ENCODE measurements around the gene DCBLD2. TPM values are rescaled to one million over a fixed set of nuclear protein-coding genes. Genes with fewer than 3 reads are reported as not detected.

The DCBLD2 gene
- total RNA-seq, 1 donor from 2014 or later = 553 TPM

- Histone ChIP-seq H3K27me3 (ENCODE audit: control insufficient read depth, insufficient read depth, low read length) (no peaks in the 10 kb centered on the region), H3K4me3 (ENCODE audit: low read depth, low read length) (no peak overlapping the region), H3K36me3 (ENCODE audit: control insufficient read depth, insufficient read depth, low read length) (peaks cover 2% of the 10 kb centered on the region)
- TF ChIP-seq CTCF (IDR thresholded peaks at IDR 0.05; ENCODE audit: insufficient read depth, low read length, poor library complexity, severe bottlenecking) = no peak
- DNase-seq (ENCODE audit: low read depth) = no peak
Observed at GRCh38 chr3:98791341-98792325, 109.9 kb downstream of the DCBLD2 start.

- H3K36me3 ChIP-seq (ENCODE audit: control insufficient read depth, insufficient read depth, low read length) = no peaks in the 10 kb centered on the region
- H3K27me3 ChIP-seq (ENCODE audit: control insufficient read depth, insufficient read depth, low read length) = no peaks in the 10 kb centered on the region
- no peak for DNase-seq (ENCODE audit: low read depth)
- H3K4me3 ChIP-seq (ENCODE audit: low read depth, low read length) = no peak overlapping the region
- no peak for TF ChIP-seq CTCF (IDR thresholded peaks at IDR 0.05; ENCODE audit: insufficient read depth, low read length, poor library complexity, severe bottlenecking)
Observed at GRCh38 chr3:98788651-98789050, 112.8 kb downstream of the DCBLD2 start.

GRCh38 chr3:98787181-98787580, 114.3 kb downstream of the DCBLD2 start:
- Histone ChIP-seq H3K36me3 (ENCODE audit: control insufficient read depth, insufficient read depth, low read length) (no peaks in the 10 kb centered on the region), H3K4me3 (ENCODE audit: low read depth, low read length) (no peak overlapping the region), H3K27me3 (ENCODE audit: control insufficient read depth, insufficient read depth, low read length) (no peaks in the 10 kb centered on the region)
- no peak for DNase-seq (ENCODE audit: low read depth)
- TF ChIP-seq CTCF (IDR thresholded peaks at IDR 0.05; ENCODE audit: insufficient read depth, low read length, poor library complexity, severe bottlenecking) = no peak

GRCh38 chr3:98786364-98787006, 115.0 kb downstream of the DCBLD2 start:
- DNase-seq (ENCODE audit: low read depth) = no peak
- TF ChIP-seq CTCF (IDR thresholded peaks at IDR 0.05; ENCODE audit: insufficient read depth, low read length, poor library complexity, severe bottlenecking) = no peak
- Histone ChIP-seq H3K36me3 (ENCODE audit: control insufficient read depth, insufficient read depth, low read length) (no peaks in the 10 kb centered on the region), H3K4me3 (ENCODE audit: low read depth, low read length) (no peak overlapping the region), H3K27me3 (ENCODE audit: control insufficient read depth, insufficient read depth, low read length) (no peaks in the 10 kb centered on the region)

- no peak for TF ChIP-seq CTCF (IDR thresholded peaks at IDR 0.05; ENCODE audit: insufficient read depth, low read length, poor library complexity, severe bottlenecking)
- DNase-seq (ENCODE audit: low read depth) = peak; percentile 70
- no peaks in the 10 kb centered on the region for H3K27me3 ChIP-seq (ENCODE audit: control insufficient read depth, insufficient read depth, low read length)
- no peaks in the 10 kb centered on the region for H3K36me3 ChIP-seq (ENCODE audit: control insufficient read depth, insufficient read depth, low read length)
- H3K4me3 ChIP-seq (ENCODE audit: low read depth, low read length) = no peak overlapping the region
Observed at GRCh38 chr3:98784666-98785600, 116.6 kb downstream of the DCBLD2 start.

All from kidney epithelial cell (primary cell).